K562 (cell line): ENCODE data around the gene BACE2. TPM values are rescaled to one million over a fixed set of nuclear protein-coding genes. Genes with fewer than 3 reads are reported as not detected.

Source experiments
- ATAC-seq: fragments of 200-7000 bp; cut with Tn5 transposase; 3 replicates; pipeline ENCODE4 v1.9.1; 2020; ENCODE audit warnings: moderate library complexity
- BruUV-seq: library from RNA; stranded (reverse); fragments of 400-500 nt; replicated peaks from 2 replicates; lab custom pipeline; 2021; lab: Mats Ljungman, UMichigan
- CTCF ChIA-PET: fragments of 300-600 bp; formaldehyde crosslinking; extraction: SDS; loops from one replicate; lab custom pipeline; 2021; ENCODE audit warnings: low intra/inter-chr PET ratio; lab: Yijun Ruan, JAX
- POLR2A ChIA-PET: fragments of 300-600, 350-650 bp; sonication (Branson Sonifier 250); formaldehyde crosslinking; extraction: SDS; loops from one replicate; lab custom pipeline; 2021; ENCODE audit warnings: antibody characterized with exemption, inconsistent platforms; lab: Yijun Ruan, JAX
- DNase-seq, 4 experiments: peaks; one replicate each; pipeline versions ENCODE4 v3.0.0 to v3.0.0-alpha.2; 2011 to 2018; ENCODE audit warnings: low spot score in 3 of 4, mixed read lengths in 3 of 4; ENCODE audit errors: extremely low read depth in 1 of 4
- FAIRE-seq: peaks from 2 replicates; lab custom pipeline; 2011; peaks lifted over from hg19 to GRCh38; lab: Jason Lieb, UNC
- H2AFZ ChIP-seq: 2 replicates; pipeline ENCODE4 v1.6.0; 2011; ENCODE audit warnings: low read depth, low read length, control low read depth, inconsistent platforms
- H3K27ac ChIP-seq: fragments of 200-600 bp; 3 replicates; pipeline ENCODE4 v1.8.0; 2011; ENCODE audit warnings: low read depth, mild to moderate bottlenecking, control low read depth, inconsistent platforms, low read length, moderate library complexity, mixed read lengths; ENCODE audit errors: extremely low read depth
- H3K27me3 ChIP-seq, 2 experiments: fragments of 300-600 bp in 1 of 2; 2 replicates in 1 of 2; 3 replicates in 1 of 2; pipeline versions ENCODE4 v1.6.0 to v1.8.0; 2011; ENCODE audit warnings: inconsistent platforms in 2 of 2, low read length in 2 of 2, mild to moderate bottlenecking in 1 of 2, mixed read lengths in 1 of 2, moderate library complexity in 1 of 2; ENCODE audit not compliant: control insufficient read depth in 2 of 2, insufficient read depth in 2 of 2
- H3K36me3 ChIP-seq: fragments of 300-600 bp; 3 replicates; pipeline ENCODE4 v1.8.0; 2011; ENCODE audit warnings: mild to moderate bottlenecking, low read length, inconsistent platforms; ENCODE audit not compliant: control insufficient read depth, insufficient read depth
- H3K4me1 ChIP-seq, 2 experiments: fragments of 200-600 bp in 1 of 2; replicated peaks in 1 of 2; 2 replicates in 1 of 2; 3 replicates in 1 of 2; pipeline versions ENCODE4 v1.5.1 to v1.8.0; 2011; ENCODE audit warnings: inconsistent platforms in 2 of 2, low read length in 2 of 2, mild to moderate bottlenecking in 1 of 2, mixed read lengths in 1 of 2, moderate library complexity in 1 of 2; ENCODE audit not compliant: control insufficient read depth in 2 of 2, insufficient read depth in 2 of 2
- H3K4me2 ChIP-seq: 2 replicates; pipeline ENCODE4 v1.6.1; 2011; ENCODE audit warnings: low read length, control low read depth, inconsistent platforms, mixed read lengths; ENCODE audit not compliant: insufficient read depth
- H3K4me3 ChIP-seq: fragments of 200-600 bp; sonication (generic), shearing (Covaris generic); 2 replicates; pipeline ENCODE4 v1.5.1; 2016; ENCODE audit warnings: control low read depth, inconsistent platforms
- H3K79me2 ChIP-seq: fragments of 200-600 bp; 3 replicates; pipeline ENCODE4 v1.8.0; 2011; ENCODE audit warnings: low read length, inconsistent platforms; ENCODE audit not compliant: control insufficient read depth, insufficient read depth
- H3K9ac ChIP-seq, 2 experiments: 2 replicates each; pipeline versions ENCODE4 v1.6.0 to v1.6.1; 2011; ENCODE audit warnings: low read depth in 2 of 2, low read length in 2 of 2, control low read depth in 1 of 2, inconsistent platforms in 1 of 2, mild to moderate bottlenecking in 1 of 2, mixed read lengths in 1 of 2; ENCODE audit not compliant: insufficient read depth in 1 of 2
- H3K9me1 ChIP-seq: one replicate; pipeline ENCODE4 v1.6.0; 2011; ENCODE audit warnings: inconsistent platforms, mild to moderate bottlenecking, low read length, moderate library complexity; ENCODE audit not compliant: control insufficient read depth, insufficient read depth
- H3K9me3 ChIP-seq: replicated peaks from 2 replicates; pipeline ENCODE4 v1.5.1; 2011; ENCODE audit warnings: low read depth, low read length, inconsistent platforms; ENCODE audit not compliant: control insufficient read depth, insufficient read depth
- H4K20me1 ChIP-seq: replicated peaks from 2 replicates; pipeline ENCODE4 v1.6.1; 2011; ENCODE audit warnings: low read length, inconsistent platforms, mixed read lengths; ENCODE audit not compliant: control insufficient read depth, insufficient read depth
- ELF4 ChIP-seq: fragments of 450-650 bp; formaldehyde crosslinking; IDR thresholded peaks from 2 replicates; pipeline ENCODE4 v1.4.0; 2022; ENCODE audit warnings: missing genetic modification characterization
- FOXJ2 ChIP-seq: fragments of 200-800 bp; sonication (Bioruptor generic); IDR thresholded peaks from 2 replicates; pipeline ENCODE4 v1.6.1; 2016; ENCODE audit warnings: missing genetic modification characterization, missing compliant biosample characterization
- GABPA ChIP-seq: fragments of 200-800 bp; sonication (Bioruptor generic); conservative IDR thresholded peaks from 2 replicates; pipeline ENCODE4 v1.6.1; 2016; ENCODE audit warnings: low read depth, missing genetic modification characterization, missing compliant biosample characterization
- PCBP2 ChIP-seq: fragments of 200-400 bp; formaldehyde crosslinking; IDR thresholded peaks from 2 replicates; pipeline ENCODE4 v1.6.1; 2018; ENCODE audit warnings: low read length, low read depth, mild to moderate bottlenecking, moderate library complexity; ENCODE audit not compliant: poor library complexity, severe bottlenecking
- POLR2A ChIP-seq: fragments of 450-650 bp; conservative IDR thresholded peaks from 2 replicates; pipeline ENCODE4 v1.6.1; 2016
- PPARD ChIP-seq: fragments of 250-450 bp; sonication (Bioruptor Pico); IDR thresholded peaks from 2 replicates; pipeline ENCODE4 v1.8.0; 2022; ENCODE audit warnings: inconsistent platforms, mild to moderate bottlenecking, moderate library complexity
- RFX7 ChIP-seq: fragments of 250-450 bp; sonication (Bioruptor Pico); IDR thresholded peaks from 2 replicates; pipeline ENCODE4 v1.5.1; 2021; ENCODE audit warnings: mild to moderate bottlenecking
- SLC30A9 ChIP-seq: fragments of 250-450 bp; sonication (Bioruptor Pico); IDR thresholded peaks from 2 replicates; pipeline ENCODE4 v1.8.0; 2022; ENCODE audit warnings: mild to moderate bottlenecking, moderate library complexity
- SMAD3 ChIP-seq: fragments of 450-650 bp; formaldehyde crosslinking; conservative IDR thresholded peaks from 2 replicates; pipeline ENCODE4 v1.4.0; 2020; ENCODE audit warnings: mild to moderate bottlenecking
- STAG1 ChIP-seq: sonication (generic); formaldehyde crosslinking; IDR thresholded peaks from 2 replicates; pipeline ENCODE4 v1.5.0; 2020; ENCODE audit warnings: missing genetic modification reagents, borderline replicate concordance
- TAF1 ChIP-seq: IDR thresholded peaks from 2 replicates; pipeline ENCODE4 v1.6.1; 2011; ENCODE audit warnings: mild to moderate bottlenecking, low read length, moderate library complexity; ENCODE audit not compliant: insufficient read depth, control insufficient read depth, severe bottlenecking; ENCODE audit errors: extremely low read depth
- WHSC1 ChIP-seq: IDR thresholded peaks from one replicate; pipeline ENCODE4 v1.6.1; 2012; ENCODE audit warnings: low read length, control low read depth, inconsistent platforms
- ZNF445 ChIP-seq: fragments of 250-450 bp; sonication (Bioruptor Pico); IDR thresholded peaks from 2 replicates; pipeline ENCODE4 v1.4.0; 2020; ENCODE audit warnings: low read depth, mild to moderate bottlenecking, moderate library complexity
- ZNF57 ChIP-seq: fragments of 450-650 bp; formaldehyde crosslinking; IDR thresholded peaks from 2 replicates; pipeline ENCODE4 v1.4.0; 2020; ENCODE audit warnings: mild to moderate bottlenecking, moderate library complexity
- ZSCAN29 ChIP-seq: fragments of 450-650 bp; IDR thresholded peaks from 2 replicates; pipeline ENCODE4 v1.6.1; 2017
- WGBS: fragments of 100-300 bp; shearing (Covaris generic); methylation state at CpG from one replicate; pipeline ENCODE4 v1.1.6; 2016; ENCODE audit warnings: low coverage, mixed read lengths; ENCODE audit not compliant: insufficient coverage; ENCODE audit errors: missing lambda C conversion rate; 5-methylcytosine and 5-hydroxymethylcytosine counted together
- in situ Hi-C: fragments of 300-500 bp; cut with MboI; formaldehyde crosslinking; loops from 4 replicates; pipeline ENCODE4 v1.15.0; 2018; ENCODE audit warnings: inconsistent platforms, mixed read lengths
- intact Hi-C: fragments of 100-400 bp; cut with micrococcal nuclease; formaldehyde crosslinking; loops from 2 replicates; pipeline ENCODE4 v1.14.2; 2022
- polyA plus RNA-seq, 8 experiments: library from polyadenylated mRNA; depleted of rRNA in 4 of 8; stranded (reverse) in 5 of 8; unstranded in 3 of 8; fragments of >200 nt; fragmentation: Nextera tagmentation in 2 of 8; fragmentation: Illumina TruSeq in 1 of 8; extraction: Ambion mirVana in 2 of 8; extraction: Trizol in 1 of 8; gene quantifications; 2 replicates each; pipeline versions ENCODE4 v1.2.1 to v1.2.3, GENCODE V29; 2011 to 2014; ENCODE audit warnings: inconsistent platforms in 1 of 8, missing spikeins in 1 of 8
- total RNA-seq, 7 experiments: library from RNA; depleted of rRNA in 6 of 7; stranded (reverse); fragments of >200 nt in 6 of 7; fragmentation: Illumina TruSeq in 2 of 7; extraction: Trizol in 2 of 7; gene quantifications; 2 replicates each; pipeline versions ENCODE4 v1.2.1 to v1.2.3, GENCODE V29; 2011 to 2021; ENCODE audit warnings: low replicate concordance in 1 of 7
- TF ChIP-seq, protein P1 (sequence below): sonication (generic); formaldehyde crosslinking; IDR thresholded peaks from 2 replicates; pipeline ENCODE4 v1.8.1; 2022; ENCODE audit warnings: missing genetic modification reagents
- TF ChIP-seq, protein P2 (sequence below): fragments of 450-650 bp; conservative IDR thresholded peaks from 2 replicates; pipeline ENCODE4 v1.6.1; 2016; ENCODE audit warnings: missing genetic modification characterization, low read depth, mild to moderate bottlenecking, missing compliant biosample characterization, moderate library complexity

BACE2 gene
- total and polyA plus RNA-seq, 9 of the 15 experiments (the other 6 are each of a cell fraction or from before 2014, with no cell fraction given): 0.05 to 0.24 (median 0.15) TPM; not detected in 2

GRCh38 chr21:41180752-41181151 lies 12.8 kb downstream of the BACE2 start (continued):
- TF ChIP-seq, protein P1, sequence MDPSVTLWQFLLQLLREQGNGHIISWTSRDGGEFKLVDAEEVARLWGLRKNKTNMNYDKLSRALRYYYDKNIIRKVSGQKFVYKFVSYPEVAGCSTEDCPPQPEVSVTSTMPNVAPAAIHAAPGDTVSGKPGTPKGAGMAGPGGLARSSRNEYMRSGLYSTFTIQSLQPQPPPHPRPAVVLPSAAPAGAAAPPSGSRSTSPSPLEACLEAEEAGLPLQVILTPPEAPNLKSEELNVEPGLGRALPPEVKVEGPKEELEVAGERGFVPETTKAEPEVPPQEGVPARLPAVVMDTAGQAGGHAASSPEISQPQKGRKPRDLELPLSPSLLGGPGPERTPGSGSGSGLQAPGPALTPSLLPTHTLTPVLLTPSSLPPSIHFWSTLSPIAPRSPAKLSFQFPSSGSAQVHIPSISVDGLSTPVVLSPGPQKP (CRISPR knock-in tag): no peak
- TF ChIP-seq ZSCAN29 (no peak), STAG1 (CRISPR knock-in tag) (no peak), SMAD3 (no peak), RFX7 (CRISPR knock-in tag) (no peak)
- TF ChIP-seq, protein P2, sequence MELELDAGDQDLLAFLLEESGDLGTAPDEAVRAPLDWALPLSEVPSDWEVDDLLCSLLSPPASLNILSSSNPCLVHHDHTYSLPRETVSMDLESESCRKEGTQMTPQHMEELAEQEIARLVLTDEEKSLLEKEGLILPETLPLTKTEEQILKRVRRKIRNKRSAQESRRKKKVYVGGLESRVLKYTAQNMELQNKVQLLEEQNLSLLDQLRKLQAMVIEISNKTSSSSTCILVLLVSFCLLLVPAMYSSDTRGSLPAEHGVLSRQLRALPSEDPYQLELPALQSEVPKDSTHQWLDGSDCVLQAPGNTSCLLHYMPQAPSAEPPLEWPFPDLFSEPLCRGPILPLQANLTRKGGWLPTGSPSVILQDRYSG (tag): no peak

GRCh38 chr21:41182547-41182946 lies 14.6 kb downstream of the BACE2 start:
- CTCF ChIA-PET: no interaction called here
- DNase-seq (no peak), ATAC-seq (no peak), FAIRE-seq (no peak)
- Histone ChIP-seq H3K4me2 (no peak overlapping the region), H3K4me3 (no peak overlapping the region), H3K79me2 (no peaks in the 10 kb centered on the region), H3K9me1 (no peaks in the 10 kb centered on the region), H3K36me3 (no peaks in the 10 kb centered on the region), H3K9me3 (no peaks in the 10 kb centered on the region), H3K4me1 (no peaks in the 10 kb centered on the region), H3K27me3 (no peaks in the 10 kb centered on the region), H4K20me1 (no peaks in the 10 kb centered on the region; the same call in 1 of the 2 replicates), H2AFZ (no peak overlapping the region), H3K27ac (no peak overlapping the region), H3K9ac (no peak overlapping the region)
- intact Hi-C loops (no loop called here), in situ Hi-C loops (no loop called here)
- TF ChIP-seq PPARD (no peak), FOXJ2 (tag) (no peak), ELF4 (CRISPR knock-in tag) (no peak), WHSC1 (no peak), PCBP2 (no peak), SLC30A9 (no peak), POLR2A (no peak), GABPA (no peak), TAF1 (no peak), ZNF445 (no peak), ZNF57 (CRISPR knock-in tag) (no peak)
- POLR2A ChIA-PET: interaction anchor here (1.2 kb wide), 1 partner anchor 35 kb away, joined by 3 read pairs; no protein-coding TSS in a partner anchor
- no TSS peak for BruUV-seq
- 0% methylated on average over 1 of the region's 1 CpG for WGBS
